Measurements from ENCODE around the gene AKR1C2.
"Not testable (repeated sequence)": the region's sequence is repeated elsewhere in the genome, so short reads cannot be mapped to it uniquely, and the experiment has no call there.

The AKR1C2 gene

GRCh38 chr10:4981722-4982471 is 21.8 kb downstream of the AKR1C2 start:
- H3K27ac ChIP-seq (ENCODE audit: low read depth, low read length): peak overlapping the region; percentile 14
- H3K36me3 ChIP-seq (ENCODE audit: control insufficient read depth in 5 of 5, insufficient read depth in 5 of 5, low read length in 5 of 5): peaks cover 5 to 21% (median 10%) of the 10 kb centered on the region in 5 donors
- no peaks in the 10 kb centered on the region for H3K27me3 ChIP-seq (ENCODE audit: control insufficient read depth in 5 of 5, insufficient read depth in 4 of 5, low read length in 5 of 5)
- H3K9me3 ChIP-seq (ENCODE audit: control insufficient read depth in 5 of 5, low read length in 5 of 5): no peaks in the 10 kb centered on the region
- H3K4me1 ChIP-seq (ENCODE audit: control insufficient read depth in 5 of 5, insufficient read depth in 5 of 5, low read length in 5 of 5): peaks cover 5 to 32% (median 19%) of the 10 kb centered on the region in 5 donors
- no peak overlapping the region for H3K4me3 ChIP-seq (ENCODE audit: low read depth in 1 of 5, low read length in 5 of 5)
- no peak overlapping the region for H3K9ac ChIP-seq (ENCODE audit: low read length in 5 of 5)

GRCh38 chr10:4980793-4981192 is 22.9 kb downstream of the AKR1C2 start:
- Histone ChIP-seq H3K36me3 (ENCODE audit: control insufficient read depth in 5 of 5, insufficient read depth in 5 of 5, low read length in 5 of 5) (peaks cover 12 to 31% (median 18%) of the 10 kb centered on the region in 5 donors), H3K4me1 (ENCODE audit: control insufficient read depth in 5 of 5, insufficient read depth in 5 of 5, low read length in 5 of 5) (peaks cover 5 to 32% (median 17%) of the 10 kb centered on the region in 5 donors), H3K9ac (ENCODE audit: low read length in 5 of 5) (no peak overlapping the region), H3K4me3 (ENCODE audit: low read depth in 1 of 5, low read length in 5 of 5) (no peak overlapping the region), H3K9me3 (ENCODE audit: control insufficient read depth in 5 of 5, low read length in 5 of 5) (no peaks in the 10 kb centered on the region), H3K27me3 (ENCODE audit: control insufficient read depth in 5 of 5, insufficient read depth in 4 of 5, low read length in 5 of 5) (no peaks in the 10 kb centered on the region), H3K27ac (ENCODE audit: low read depth, low read length) (no peak overlapping the region)

GRCh38 chr10:4978870-4979269 is 24.8 kb downstream of the AKR1C2 start:
- Histone ChIP-seq H3K9me3 (ENCODE audit: control insufficient read depth in 5 of 5, low read length in 5 of 5) (no peaks in the 10 kb centered on the region), H3K9ac (ENCODE audit: low read length in 5 of 5) (no peak overlapping the region), H3K4me1 (ENCODE audit: control insufficient read depth in 5 of 5, insufficient read depth in 5 of 5, low read length in 5 of 5) (peaks cover 5 to 15% (median 11%) of the 10 kb centered on the region in 5 donors), H3K4me3 (ENCODE audit: low read depth in 1 of 5, low read length in 5 of 5) (no peak overlapping the region), H3K27ac (ENCODE audit: low read depth, low read length) (no peak overlapping the region), H3K27me3 (ENCODE audit: control insufficient read depth in 5 of 5, insufficient read depth in 4 of 5, low read length in 5 of 5) (no peaks in the 10 kb centered on the region), H3K36me3 (ENCODE audit: control insufficient read depth in 5 of 5, insufficient read depth in 5 of 5, low read length in 5 of 5) (peaks cover 12 to 34% (median 20%) of the 10 kb centered on the region in 5 donors)

DNA sequence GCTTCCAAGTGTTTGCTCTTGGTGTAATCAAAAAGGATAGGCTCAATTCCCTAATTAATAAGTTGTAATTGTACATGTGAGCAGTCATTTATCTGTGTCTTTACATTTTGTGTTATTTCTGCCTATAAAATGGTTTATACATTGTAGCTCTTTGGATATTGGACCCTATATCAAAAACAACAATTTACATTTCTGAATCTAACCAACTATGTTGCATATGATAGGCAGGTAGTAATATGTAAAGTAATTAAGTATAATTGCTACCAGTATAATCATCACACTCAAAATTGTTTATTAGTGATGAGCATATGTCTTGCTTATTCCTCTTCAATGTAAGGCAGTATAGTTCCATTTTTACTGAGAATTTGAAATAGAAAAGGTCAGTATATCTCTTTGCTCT is 26.6 kb downstream of the AKR1C2 start:
- H3K36me3 ChIP-seq (ENCODE audit: control insufficient read depth in 5 of 5, insufficient read depth in 5 of 5, low read length in 5 of 5): peaks cover 16 to 37% (median 24%) of the 10 kb centered on the region in 5 donors
- no peak overlapping the region for H3K27ac ChIP-seq (ENCODE audit: low read depth, low read length)

GRCh38 chr10:4974400-4974799 is 29.3 kb downstream of the AKR1C2 start:
- not testable (repeated sequence) for H3K27ac ChIP-seq (ENCODE audit: low read depth, low read length); H3K27me3 ChIP-seq (ENCODE audit: control insufficient read depth in 5 of 5, insufficient read depth in 4 of 5, low read length in 5 of 5); H3K4me3 ChIP-seq (ENCODE audit: low read depth in 1 of 5, low read length in 5 of 5); H3K9me3 ChIP-seq (ENCODE audit: control insufficient read depth in 5 of 5, low read length in 5 of 5); H3K9ac ChIP-seq (ENCODE audit: low read length in 5 of 5); H3K4me1 ChIP-seq (ENCODE audit: control insufficient read depth in 5 of 5, insufficient read depth in 5 of 5, low read length in 5 of 5)
- peaks cover 14 to 44% (median 23%) of the 10 kb centered on the region in 5 donors for H3K36me3 ChIP-seq (ENCODE audit: control insufficient read depth in 5 of 5, insufficient read depth in 5 of 5, low read length in 5 of 5)

More for the DNA sequence above, 26.6 kb downstream of the AKR1C2 start:
- Histone ChIP-seq H3K27me3 (ENCODE audit: control insufficient read depth in 5 of 5, insufficient read depth in 4 of 5, low read length in 5 of 5) (no peaks in the 10 kb centered on the region), H3K9me3 (ENCODE audit: control insufficient read depth in 5 of 5, low read length in 5 of 5) (no peaks in the 10 kb centered on the region), H3K4me1 (ENCODE audit: control insufficient read depth in 5 of 5, insufficient read depth in 5 of 5, low read length in 5 of 5) (peaks cover 3 to 15% (median 6%) of the 10 kb centered on the region in 5 donors), H3K9ac (ENCODE audit: low read length in 5 of 5) (no peak overlapping the region), H3K4me3 (ENCODE audit: low read depth in 1 of 5, low read length in 5 of 5) (no peak overlapping the region)

GRCh38 chr10:4973294-4973693 is 30.4 kb downstream of the AKR1C2 start:
- Histone ChIP-seq H3K36me3 (ENCODE audit: control insufficient read depth in 5 of 5, insufficient read depth in 5 of 5, low read length in 5 of 5) (peaks cover 25 to 44% (median 26%) of the 10 kb centered on the region in 5 donors), H3K4me1 (ENCODE audit: control insufficient read depth in 5 of 5, insufficient read depth in 5 of 5, low read length in 5 of 5) (peaks cover 0 to 15% (median 0%) of the 10 kb centered on the region in 5 donors)

DNA sequence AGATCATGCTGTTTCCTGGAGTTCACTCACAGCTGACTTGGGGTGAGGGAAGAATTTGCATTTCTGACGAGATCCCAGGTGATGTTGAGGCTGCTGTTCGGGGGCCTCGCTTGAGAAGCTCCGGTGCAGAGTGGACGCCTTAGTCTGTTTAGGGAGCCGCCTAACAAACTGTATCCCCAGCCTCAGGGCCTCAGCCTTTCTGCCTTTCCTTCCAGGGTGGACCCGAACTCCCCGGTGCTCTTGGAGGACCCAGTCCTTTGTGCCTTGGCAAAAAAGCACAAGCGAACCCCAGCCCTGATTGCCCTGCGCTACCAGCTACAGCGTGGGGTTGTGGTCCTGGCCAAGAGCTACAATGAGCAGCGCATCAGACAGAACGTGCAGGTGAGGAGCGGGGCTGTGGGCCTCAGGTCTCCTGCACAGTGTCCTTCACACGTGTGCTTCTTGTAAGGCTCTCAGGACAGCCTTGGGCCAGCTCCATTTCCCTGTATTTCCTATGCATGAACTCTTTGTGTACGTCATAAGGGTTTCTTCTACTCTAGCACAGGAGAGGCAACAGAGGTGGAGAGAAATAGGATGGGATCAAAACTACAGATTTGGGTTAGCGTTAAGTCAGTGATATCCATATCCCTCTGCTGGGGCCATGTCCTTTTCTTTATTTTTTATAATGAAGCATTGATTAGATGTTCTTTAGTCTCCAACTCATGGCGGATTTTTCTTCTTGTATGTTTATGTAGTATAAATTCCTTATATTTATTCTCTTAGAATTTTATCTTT is 31.1 kb downstream of the AKR1C2 start:
- not testable (repeated sequence) for H3K27ac ChIP-seq (ENCODE audit: low read depth, low read length); H3K4me3 ChIP-seq (ENCODE audit: low read depth in 1 of 5, low read length in 5 of 5); H3K9ac ChIP-seq (ENCODE audit: low read length in 5 of 5); H3K9me3 ChIP-seq (ENCODE audit: control insufficient read depth in 5 of 5, low read length in 5 of 5); H3K27me3 ChIP-seq (ENCODE audit: control insufficient read depth in 5 of 5, insufficient read depth in 4 of 5, low read length in 5 of 5)
- Histone ChIP-seq H3K36me3 (ENCODE audit: control insufficient read depth in 5 of 5, insufficient read depth in 5 of 5, low read length in 5 of 5) (peaks cover 25 to 43% (median 26%) of the 10 kb centered on the region in 5 donors), H3K4me1 (ENCODE audit: control insufficient read depth in 5 of 5, insufficient read depth in 5 of 5, low read length in 5 of 5) (peaks cover 0 to 15% (median 0%) of the 10 kb centered on the region in 5 donors)

More at GRCh38 chr10:4973294-4973693, 30.4 kb downstream of the AKR1C2 start:
- not testable (repeated sequence) for H3K27ac ChIP-seq (ENCODE audit: low read depth, low read length); H3K9ac ChIP-seq (ENCODE audit: low read length in 5 of 5); H3K4me3 ChIP-seq (ENCODE audit: low read depth in 1 of 5, low read length in 5 of 5); H3K27me3 ChIP-seq (ENCODE audit: control insufficient read depth in 5 of 5, insufficient read depth in 4 of 5, low read length in 5 of 5); H3K9me3 ChIP-seq (ENCODE audit: control insufficient read depth in 5 of 5, low read length in 5 of 5)

- not testable (repeated sequence) for H3K27ac ChIP-seq (ENCODE audit: low read depth, low read length)
Observed at GRCh38 chr10:4970362-4970761, 33.3 kb downstream of the AKR1C2 start.

GRCh38 chr10:4969289-4969688 is 34.4 kb downstream of the AKR1C2 start:
- not testable (repeated sequence) for H3K4me3 ChIP-seq (ENCODE audit: low read depth in 1 of 5, low read length in 5 of 5); H3K27me3 ChIP-seq (ENCODE audit: control insufficient read depth in 5 of 5, insufficient read depth in 4 of 5, low read length in 5 of 5); H3K9ac ChIP-seq (ENCODE audit: low read length in 5 of 5); H3K9me3 ChIP-seq (ENCODE audit: control insufficient read depth in 5 of 5, low read length in 5 of 5)
- Histone ChIP-seq H3K27ac (ENCODE audit: low read depth, low read length) (peak overlapping the region; percentile 17), H3K36me3 (ENCODE audit: control insufficient read depth in 5 of 5, insufficient read depth in 5 of 5, low read length in 5 of 5) (peaks cover 14 to 31% (median 17%) of the 10 kb centered on the region in 5 donors), H3K4me1 (ENCODE audit: control insufficient read depth in 5 of 5, insufficient read depth in 5 of 5, low read length in 5 of 5) (peaks cover 0 to 32% (median 11%) of the 10 kb centered on the region in 5 donors)

More at GRCh38 chr10:4970362-4970761, 33.3 kb downstream of the AKR1C2 start:
- H3K9me3 ChIP-seq (ENCODE audit: control insufficient read depth in 5 of 5, low read length in 5 of 5); H3K27me3 ChIP-seq (ENCODE audit: control insufficient read depth in 5 of 5, insufficient read depth in 4 of 5, low read length in 5 of 5); H3K4me3 ChIP-seq (ENCODE audit: low read depth in 1 of 5, low read length in 5 of 5); H3K9ac ChIP-seq (ENCODE audit: low read length in 5 of 5): not testable (repeated sequence)
- Histone ChIP-seq H3K36me3 (ENCODE audit: control insufficient read depth in 5 of 5, insufficient read depth in 5 of 5, low read length in 5 of 5) (peaks cover 14 to 34% (median 17%) of the 10 kb centered on the region in 5 donors), H3K4me1 (ENCODE audit: control insufficient read depth in 5 of 5, insufficient read depth in 5 of 5, low read length in 5 of 5) (peaks cover 0 to 29% (median 5%) of the 10 kb centered on the region in 5 donors)

- Histone ChIP-seq H3K27ac (ENCODE audit: low read depth, low read length) (peak overlapping the region; percentile 29), H3K36me3 (ENCODE audit: control insufficient read depth in 5 of 5, insufficient read depth in 5 of 5, low read length in 5 of 5) (peaks cover 12 to 27% (median 14%) of the 10 kb centered on the region in 5 donors), H3K4me1 (ENCODE audit: control insufficient read depth in 5 of 5, insufficient read depth in 5 of 5, low read length in 5 of 5) (peaks cover 0 to 28% (median 11%) of the 10 kb centered on the region in 5 donors), H3K4me3 (ENCODE audit: low read depth in 1 of 5, low read length in 5 of 5) (peak overlapping the region in 2 of 5 donors; percentile 19 to 45)
- H3K27me3 ChIP-seq (ENCODE audit: control insufficient read depth in 5 of 5, insufficient read depth in 4 of 5, low read length in 5 of 5); H3K9ac ChIP-seq (ENCODE audit: low read length in 5 of 5); H3K9me3 ChIP-seq (ENCODE audit: control insufficient read depth in 5 of 5, low read length in 5 of 5): not testable (repeated sequence)
Observed at GRCh38 chr10:4967189-4967588, 36.5 kb downstream of the AKR1C2 start.
